Colonic mucosa (tissue), 4 donors: Measurements from ENCODE around the gene STT3B. TPM values are rescaled to one million over a fixed set of nuclear protein-coding genes. Genes with fewer than 3 reads are reported as not detected.

Experiments used
- DNase-seq: peaks from one replicate; pipeline ENCODE4 v3.0.0-alpha.2; 2020
- H3K27ac ChIP-seq: fragments of 200-600 bp; one replicate; pipeline ENCODE4 v1.8.0; 2021
- H3K27me3 ChIP-seq: fragments of 200-600 bp; one replicate; pipeline ENCODE4 v1.8.0; 2021
- H3K36me3 ChIP-seq: fragments of 200-600 bp; one replicate; pipeline ENCODE4 v1.8.0; 2021
- H3K4me1 ChIP-seq: fragments of 200-600 bp; one replicate; pipeline ENCODE4 v1.8.0; 2021; ENCODE audit warnings: mild to moderate bottlenecking
- H3K4me3 ChIP-seq: fragments of 200-600 bp; one replicate; pipeline ENCODE4 v1.8.0; 2021
- H3K9ac ChIP-seq, 2 donors: one replicate each; pipeline ENCODE4 v1.7.0; 2013; ENCODE audit warnings: control low read depth in 2 of 2, low read depth in 2 of 2, low read length in 2 of 2
- H3K9me3 ChIP-seq: fragments of 200-600 bp; one replicate; pipeline ENCODE4 v1.8.0; 2021
- intact Hi-C: fragments of 100-400 bp; cut with DNase I; formaldehyde crosslinking; loops from one replicate; pipeline ENCODE4 v1.14.1; 2022
- total RNA-seq, 2 donors: library from RNA; stranded (reverse); fragmentation: NEBNext Ultra II Directional in 1 of 2; extraction: Animal tissue kit (Norgen Biotek cat#: 25700) in 1 of 2; gene quantifications; one replicate each; pipeline ENCODE4 v1.2.1, GENCODE V29; 2021
- TF ChIP-seq, protein P1 (sequence below): fragments of 200-600 bp; IDR thresholded peaks from one replicate; pipeline ENCODE4 v1.8.0; 2022; ENCODE audit warnings: antibody characterized with exemption, mild to moderate bottlenecking
- donor health status: healthy.
- donor health status: DM: no; HTN: no; CAD: no.
- donor health status: DM: no; HTN: no; CAD: no.

Gene STT3B
- total RNA-seq, 2 donors from 2014 or later: 118 to 143 TPM

- H3K36me3 ChIP-seq: no peaks in the 10 kb centered on the region
- H3K27ac ChIP-seq: no peak overlapping the region
- no peak overlapping the region for H3K4me3 ChIP-seq
- intact Hi-C loops: no loop called here
- H3K9me3 ChIP-seq: no peaks in the 10 kb centered on the region
- H3K4me1 ChIP-seq: no peaks in the 10 kb centered on the region
- H3K27me3 ChIP-seq: no peaks in the 10 kb centered on the region
- TF ChIP-seq, protein P1, sequence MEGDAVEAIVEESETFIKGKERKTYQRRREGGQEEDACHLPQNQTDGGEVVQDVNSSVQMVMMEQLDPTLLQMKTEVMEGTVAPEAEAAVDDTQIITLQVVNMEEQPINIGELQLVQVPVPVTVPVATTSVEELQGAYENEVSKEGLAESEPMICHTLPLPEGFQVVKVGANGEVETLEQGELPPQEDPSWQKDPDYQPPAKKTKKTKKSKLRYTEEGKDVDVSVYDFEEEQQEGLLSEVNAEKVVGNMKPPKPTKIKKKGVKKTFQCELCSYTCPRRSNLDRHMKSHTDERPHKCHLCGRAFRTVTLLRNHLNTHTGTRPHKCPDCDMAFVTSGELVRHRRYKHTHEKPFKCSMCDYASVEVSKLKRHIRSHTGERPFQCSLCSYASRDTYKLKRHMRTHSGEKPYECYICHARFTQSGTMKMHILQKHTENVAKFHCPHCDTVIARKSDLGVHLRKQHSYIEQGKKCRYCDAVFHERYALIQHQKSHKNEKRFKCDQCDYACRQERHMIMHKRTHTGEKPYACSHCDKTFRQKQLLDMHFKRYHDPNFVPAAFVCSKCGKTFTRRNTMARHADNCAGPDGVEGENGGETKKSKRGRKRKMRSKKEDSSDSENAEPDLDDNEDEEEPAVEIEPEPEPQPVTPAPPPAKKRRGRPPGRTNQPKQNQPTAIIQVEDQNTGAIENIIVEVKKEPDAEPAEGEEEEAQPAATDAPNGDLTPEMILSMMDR: no peak
- no peak overlapping the region for H3K9ac ChIP-seq
- DNase-seq: no peak
Observed at GRCh38 chr3:31579828-31580227, 47.1 kb downstream of the STT3B start.

- no peak for DNase-seq
- Histone ChIP-seq H3K4me1 (no peaks in the 10 kb centered on the region), H3K9me3 (no peaks in the 10 kb centered on the region), H3K9ac (no peak overlapping the region), H3K36me3 (no peaks in the 10 kb centered on the region), H3K4me3 (no peak overlapping the region), H3K27me3 (no peaks in the 10 kb centered on the region), H3K27ac (no peak overlapping the region)
- TF ChIP-seq, protein P1: no peak
- intact Hi-C loops: no loop called here
Observed at GRCh38 chr3:31580645-31581044, 47.9 kb downstream of the STT3B start.

DNA sequence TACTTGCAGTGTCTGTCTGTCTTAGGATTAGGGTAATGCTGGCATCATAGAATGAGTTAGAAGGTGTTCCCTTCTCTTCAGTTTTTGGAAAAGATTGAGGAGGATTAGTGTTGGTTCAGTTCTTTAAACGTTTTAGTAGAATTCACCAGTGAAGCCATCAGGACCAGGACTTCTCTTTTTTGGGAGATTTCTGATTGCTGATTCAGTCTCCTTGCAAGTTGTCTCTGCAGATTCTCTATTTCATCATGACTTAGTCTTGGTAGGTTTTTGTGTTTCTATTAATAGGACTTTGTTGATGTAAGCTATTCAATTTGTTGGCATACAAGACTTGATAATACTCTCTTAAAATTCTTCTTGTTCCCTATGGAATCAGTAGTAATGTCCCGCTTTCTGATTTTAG, 48.9 kb downstream of the STT3B start:
- no peaks in the 10 kb centered on the region for H3K9me3 ChIP-seq
- H3K27ac ChIP-seq: no peak overlapping the region
- H3K27me3 ChIP-seq: no peaks in the 10 kb centered on the region
- H3K4me3 ChIP-seq: no peak overlapping the region
- no peaks in the 10 kb centered on the region for H3K36me3 ChIP-seq
- intact Hi-C loops: no loop called here
- no peaks in the 10 kb centered on the region for H3K4me1 ChIP-seq
- DNase-seq: no peak
- TF ChIP-seq, protein P1: no peak
- H3K9ac ChIP-seq: no peak overlapping the region

DNA sequence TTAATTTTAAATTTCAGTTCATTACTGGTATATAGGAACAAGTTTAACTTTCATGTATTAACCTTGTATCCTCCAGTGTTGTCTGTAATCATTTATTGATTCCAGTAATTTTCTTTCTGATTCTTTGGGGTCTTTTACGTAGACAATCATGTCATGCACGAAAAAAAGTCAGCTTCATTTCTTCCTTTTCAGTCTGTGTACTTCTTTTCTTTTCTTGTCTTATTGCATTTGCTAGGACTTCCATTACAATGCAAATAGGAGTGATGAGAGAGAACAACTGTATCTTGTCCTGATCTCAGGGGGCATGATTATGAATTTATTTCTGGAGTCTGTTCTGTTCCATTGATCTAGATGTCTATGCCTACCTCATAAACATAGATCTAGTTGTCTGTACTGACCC, 56.5 kb downstream of the STT3B start:
- TF ChIP-seq, protein P1: no peak
- H3K9ac ChIP-seq: no peak overlapping the region
- intact Hi-C loops: no loop called here
- H3K4me3 ChIP-seq: no peak overlapping the region
- H3K27ac ChIP-seq: no peak overlapping the region
- no peaks in the 10 kb centered on the region for H3K4me1 ChIP-seq
- no peak for DNase-seq
- H3K27me3 ChIP-seq: no peaks in the 10 kb centered on the region
- H3K36me3 ChIP-seq: no peaks in the 10 kb centered on the region
- no peaks in the 10 kb centered on the region for H3K9me3 ChIP-seq

GRCh38 chr3:31590650-31591049, 57.9 kb downstream of the STT3B start:
- Histone ChIP-seq H3K27me3 (no peaks in the 10 kb centered on the region), H3K27ac (no peak overlapping the region), H3K4me3 (no peak overlapping the region), H3K9ac (no peak overlapping the region), H3K36me3 (no peaks in the 10 kb centered on the region), H3K4me1 (no peaks in the 10 kb centered on the region), H3K9me3 (no peaks in the 10 kb centered on the region)
- intact Hi-C loops: no loop called here
- TF ChIP-seq, protein P1: no peak
- no peak for DNase-seq

GRCh38 chr3:31592764-31593163, 60.0 kb downstream of the STT3B start:
- intact Hi-C loops: no loop called here
- TF ChIP-seq, protein P1: no peak
- Histone ChIP-seq H3K4me3 (no peak overlapping the region), H3K9ac (no peak overlapping the region), H3K4me1 (no peaks in the 10 kb centered on the region), H3K27me3 (no peaks in the 10 kb centered on the region), H3K27ac (no peak overlapping the region), H3K9me3 (no peaks in the 10 kb centered on the region), H3K36me3 (no peaks in the 10 kb centered on the region)
- peak; percentile 30 for DNase-seq
